Sigmoid colon (tissue), 4 donors: Measurements from ENCODE around the gene DDX1.

Experiments used
- CTCF ChIP-seq, 4 experiments: fragments of 450-650 bp in 3 of 4; fragments of 200-600 bp in 1 of 4; IDR thresholded peaks; one replicate each; pipeline ENCODE4 v1.5.1; 2016 to 2019; ENCODE audit warnings: antibody characterized with exemption in 4 of 4, mild to moderate bottlenecking in 3 of 4, moderate library complexity in 2 of 4
- POLR2A ChIP-seq, 2 donors: fragments of 450-650 bp; IDR thresholded peaks; one replicate each; pipeline ENCODE4 v1.6.1; 2016; ENCODE audit warnings: antibody characterized with exemption in 2 of 2, mild to moderate bottlenecking in 2 of 2, moderate library complexity in 2 of 2
- POLR2AphosphoS5 ChIP-seq, 4 donors: sonication (generic); formaldehyde crosslinking; IDR thresholded peaks; one replicate each; pipeline ENCODE4 v1.6.1; 2017; ENCODE audit warnings: antibody characterized with exemption in 4 of 4

DNA sequence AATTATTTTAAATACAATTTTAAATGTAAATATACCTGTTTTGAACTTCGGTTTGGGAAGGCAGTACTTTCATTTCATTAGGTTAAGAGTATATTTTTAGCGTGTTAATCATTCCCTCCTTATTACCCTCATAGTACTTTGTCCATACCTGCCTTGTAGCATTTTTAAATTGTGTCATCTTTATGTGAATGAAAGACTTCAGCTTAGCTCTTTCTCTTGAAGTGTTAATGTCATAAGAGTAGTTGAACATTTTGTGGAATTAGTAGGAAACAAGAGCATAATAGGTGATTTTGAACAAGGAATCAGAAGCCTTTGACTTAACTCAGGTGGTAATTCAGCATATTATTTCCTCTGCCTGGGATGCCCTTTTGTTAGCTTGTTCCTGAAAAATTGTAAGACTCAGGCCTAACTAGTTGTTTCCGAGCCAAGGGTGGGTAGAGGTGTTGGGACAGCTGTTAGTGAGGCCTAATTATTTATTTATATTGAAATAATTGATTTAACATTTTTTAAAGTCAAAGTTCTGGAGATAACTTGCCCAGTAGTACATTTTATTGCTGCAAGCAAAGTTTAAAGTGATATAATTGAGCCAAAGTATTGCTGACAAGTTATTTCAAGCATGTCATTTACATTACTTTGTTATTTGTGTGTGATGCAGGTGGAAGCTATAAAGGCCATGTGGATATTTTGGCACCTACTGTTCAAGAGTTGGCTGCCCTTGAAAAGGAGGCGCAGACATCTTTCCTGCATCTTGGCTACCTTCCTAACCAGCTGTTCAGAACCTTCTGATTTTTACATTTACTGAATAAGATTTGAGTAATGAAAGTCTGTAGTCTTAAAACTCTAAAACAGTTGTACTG, 38.7 kb downstream of the DDX1 start:
- TF ChIP-seq POLR2AphosphoS5 (IDR thresholded peaks at IDR 0.05) (no peak), CTCF (IDR thresholded peaks at IDR 0.05) (no peak), POLR2A (IDR thresholded peaks at IDR 0.05) (no peak)
